AG04450 (cell line): Measurements from ENCODE around the gene FDX2. TPM values are rescaled to one million over a fixed set of nuclear protein-coding genes. Genes with fewer than 3 reads are reported as not detected.

Experiments used
- CTCF ChIA-PET: fragments of 300-600, 350-600 bp; formaldehyde crosslinking; extraction: SDS; loops from one replicate; lab custom pipeline; 2022; ENCODE audit warnings: antibody characterized with exemption, inconsistent platforms; lab: Charles Lee
- POLR2A ChIA-PET: fragments of 350-600 bp; formaldehyde crosslinking; extraction: SDS; loops from one replicate; lab custom pipeline; 2021; ENCODE audit warnings: antibody characterized with exemption, inconsistent platforms; lab: Yijun Ruan, JAX
- DNase-seq: peaks from one replicate; pipeline ENCODE4 v3.0.0-alpha.2; 2011; ENCODE audit warnings: low read depth, low spot score
- H3K27ac ChIP-seq: one replicate; pipeline ENCODE4 v1.5.1; 2012; ENCODE audit warnings: low read depth, low read length, control low read depth
- H3K27me3 ChIP-seq: one replicate; pipeline ENCODE4 v1.6.0; 2012; ENCODE audit warnings: low read length; ENCODE audit not compliant: control insufficient read depth, insufficient read depth
- H3K4me3 ChIP-seq: 2 replicates; pipeline ENCODE4 v1.5.1; 2011; ENCODE audit warnings: mild to moderate bottlenecking, low read depth, low read length, control low read depth
- H3K9me3 ChIP-seq: 2 replicates; pipeline ENCODE4 v1.5.1; 2012; ENCODE audit warnings: low read length; ENCODE audit not compliant: control insufficient read depth, insufficient read depth
- CTCF ChIP-seq: IDR thresholded peaks from 2 replicates; pipeline ENCODE4 v1.5.1; 2011; ENCODE audit warnings: low read depth, low read length, control low read depth, inconsistent platforms
- polyA plus RNA-seq: library from polyadenylated mRNA; depleted of rRNA; stranded (reverse); fragments of >200 nt; gene quantifications from 2 replicates; pipeline ENCODE4 v1.2.3, GENCODE V29; 2011

Gene FDX2
- polyA plus RNA-seq, 1 experiment: 20.8 TPM

GRCh38 chr19:10332965-10333757, 17.3 kb upstream of the FDX2 start, which contains the start of gene RAVER1:
Gene RAVER1 (minus strand): TSS chr19:10333529. CDS start chr19:10333507, 22 bp downstream.
- no peaks in the 10 kb centered on the region for H3K27me3 ChIP-seq
- no peak; the same call in 1 of the 2 replicates for TF ChIP-seq CTCF
- peak within 1 kb of the TSS; percentile 89 for H3K4me3 ChIP-seq
- ChIA-PET POLR2A (interaction anchor here (0.6 to 3.5 kb wide), 24 partner anchors 8 to 1188 kb away, joined by 3 to 25 read pairs (median 4); partner anchors contain the start of genes ICAM1, ICAM4, ICAM5 and TYK2), CTCF (interaction anchor here (0.6 to 1.9 kb wide), 5 partner anchors 54 to 402 kb away, joined by 3 to 7 read pairs (median 6); partner anchors contain the start of gene ICAM1)
- H3K9me3 ChIP-seq: no peaks in the 10 kb centered on the region; the same call in 1 of the 2 replicates
- peak; percentile 94 for DNase-seq
- peak within 1 kb of the TSS; percentile 96 for H3K27ac ChIP-seq

DNA sequence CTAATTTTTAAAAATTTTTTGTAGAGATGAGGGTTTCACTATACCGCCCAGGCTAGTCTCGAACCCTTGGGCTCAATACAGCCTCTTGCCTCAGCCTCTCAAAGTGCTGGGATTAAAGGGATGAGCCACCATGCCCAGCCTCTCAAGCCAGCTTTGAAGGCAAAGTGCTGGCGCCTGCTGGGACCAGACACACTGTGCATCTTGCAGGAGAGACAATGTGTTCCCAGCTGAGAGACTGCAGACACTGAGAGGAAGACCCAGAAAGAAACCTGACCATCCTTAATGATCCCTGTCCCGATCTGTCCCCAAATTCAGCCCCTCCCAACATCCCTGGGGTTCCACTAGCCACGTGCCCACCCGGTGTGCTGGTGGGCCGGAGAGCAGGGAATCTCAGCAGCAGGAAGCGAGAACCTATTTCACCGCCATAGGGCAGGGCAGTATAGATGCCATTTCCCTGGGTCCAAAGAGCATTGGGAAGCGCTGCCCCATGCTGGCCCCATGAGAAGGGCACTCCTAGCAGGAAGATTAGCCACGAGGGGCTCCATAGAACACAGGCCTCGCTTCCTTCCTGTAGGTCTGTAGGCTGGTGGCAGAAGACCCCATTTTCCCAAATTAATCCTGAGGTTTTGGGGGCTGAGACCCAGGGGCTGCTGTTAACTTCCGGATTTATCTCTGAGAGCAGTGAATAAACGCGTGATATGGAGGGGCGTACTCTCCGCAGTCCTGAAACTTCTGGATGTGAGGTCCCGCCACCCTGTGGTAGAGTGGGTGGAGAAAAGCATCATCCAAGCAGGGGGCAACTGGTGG, 16.5 kb upstream of the FDX2 start:
- no peaks in the 10 kb centered on the region; the same call in 1 of the 2 replicates for H3K9me3 ChIP-seq
- H3K27ac ChIP-seq: no peak overlapping the region
- TF ChIP-seq CTCF: 0 out of 2 replicates have a peak, but pooled peaks have one; percentile 10
- H3K27me3 ChIP-seq: no peaks in the 10 kb centered on the region
- no peak for DNase-seq
- POLR2A ChIA-PET: interaction anchor here (1.7 to 3.5 kb wide), 2 partner anchors 15 to 42 kb away, joined by 9 to 25 read pairs; partner anchors contain the start of gene ICAM5
- peak overlapping the region; percentile 89 for H3K4me3 ChIP-seq
- CTCF ChIA-PET: interaction anchor here (0.9 to 1.0 kb wide), 2 partner anchors 61 to 63 kb away, joined by 3 to 7 read pairs; partner anchors contain the start of gene ICAM1

- DNase-seq: no peak
- H3K9me3 ChIP-seq: no peaks in the 10 kb centered on the region; the same call in 1 of the 2 replicates
- no peak for TF ChIP-seq CTCF
- no peaks in the 10 kb centered on the region for H3K27me3 ChIP-seq
- ChIA-PET POLR2A (interaction anchor here (0.9 kb wide), 1 partner anchor 13 kb away, joined by 3 read pairs; no protein-coding TSS in a partner anchor), CTCF (interaction anchor here (0.9 kb wide), 1 partner anchor 20 kb away, joined by 4 read pairs; the partner anchor contains the start of gene ZGLP1)
- H3K4me3 ChIP-seq: no peak overlapping the region
- no peak overlapping the region for H3K27ac ChIP-seq
Measured at GRCh38 chr19:10329555-10329954, 13.7 kb upstream of the FDX2 start.

- no peak overlapping the region for H3K4me3 ChIP-seq
- TF ChIP-seq CTCF: no peak
- POLR2A ChIA-PET: no interaction called here
- DNase-seq: no peak
- H3K9me3 ChIP-seq: no peaks in the 10 kb centered on the region; the same call in 1 of the 2 replicates
- CTCF ChIA-PET: no interaction called here
- H3K27ac ChIP-seq: no peak overlapping the region
- H3K27me3 ChIP-seq: no peaks in the 10 kb centered on the region
Measured at GRCh38 chr19:10328558-10329429, 13.0 kb upstream of the FDX2 start.
